ENCODE results near the gene DDX5. TPM values are rescaled to one million over a fixed set of nuclear protein-coding genes. Genes with fewer than 3 reads are reported as not detected.

Gene DDX5
- polyA plus RNA-seq, 2 of the 4 experiments (the other 2 are of a cell fraction) = 841 to 1,011 TPM

GRCh38 chr17:64457156-64457555 lies 48.9 kb downstream of the DDX5 start:
- no peak for TF ChIP-seq HOXA7 (CRISPR knock-in tag; IDR thresholded peaks at IDR 0.05)
- no peak for TF ChIP-seq RAD21 (conservative IDR thresholded peaks at IDR 0.05 in 1 of 2, IDR thresholded peaks at IDR 0.05 in 1 of 2)
- no peak for TF ChIP-seq MAFK (IDR thresholded peaks at IDR 0.05; ENCODE audit: partially characterized antibody)
- H3K4me3 ChIP-seq = no peak overlapping the region
- CTCF ChIA-PET = interaction anchor here (0.6 to 3.1 kb wide), 7 partner anchors 13 to 154 kb away, joined by 3 to 24 read pairs (median 3); no protein-coding TSS in a partner anchor
- WGBS (ENCODE audit: missing lambda C conversion rate) = 84% methylated on average over 7 of the region's 7 CpGs
- no peak for FAIRE-seq
- POLR2A ChIA-PET = no interaction called here
- H3K4me2 ChIP-seq = no peak overlapping the region
- peaks cover 5% of the 10 kb centered on the region; the same call in 1 of the 3 replicates for H3K4me1 ChIP-seq
- no peak for DNase-seq (ENCODE audit: low read depth in 1 of 2, low spot score in 1 of 2)
- ATAC-seq = no peak
- no peaks in the 10 kb centered on the region for H3K9me3 ChIP-seq
- no peak overlapping the region for H3K27ac ChIP-seq

GRCh38 chr17:64455993-64456885 lies 49.9 kb downstream of the DDX5 start:
- no peak overlapping the region for H3K4me2 ChIP-seq
- 74% methylated on average over 8 of the region's 8 CpGs for WGBS (ENCODE audit: missing lambda C conversion rate)
- FAIRE-seq = no peak
- no peak overlapping the region for H3K4me3 ChIP-seq
- ATAC-seq = no peak
- CTCF ChIA-PET = interaction anchor here (0.7 to 3.1 kb wide), 7 partner anchors 14 to 193 kb away, joined by 3 to 24 read pairs (median 3); no protein-coding TSS in a partner anchor
- POLR2A ChIA-PET = no interaction called here
- H3K4me1 ChIP-seq = peaks cover 5% of the 10 kb centered on the region; the same call in 1 of the 3 replicates
- no peak for DNase-seq (ENCODE audit: low read depth in 1 of 2, low spot score in 1 of 2)
- no peaks in the 10 kb centered on the region for H3K9me3 ChIP-seq
- no peak overlapping the region for H3K27ac ChIP-seq
- TF ChIP-seq EHF (CRISPR knock-in tag; IDR thresholded peaks at IDR 0.05) (no peak), USF2 (IDR thresholded peaks at IDR 0.05) (0 out of 2 replicates have a peak, but pooled peaks have one; percentile 10)

GRCh38 chr17:64449545-64449944 lies 56.5 kb downstream of the DDX5 start:
- no peaks in the 10 kb centered on the region for H3K9me3 ChIP-seq
- no peak for FAIRE-seq
- no peak for ATAC-seq
- ChIA-PET POLR2A (interaction anchor here (1.0 to 1.3 kb wide), 2 partner anchors 57 kb away, joined by 3 read pairs; partner anchors contain the start of genes CEP95 and DDX5), CTCF (interaction anchor here (0.6 to 7.6 kb wide), 5 partner anchors 11 to 691 kb away, joined by 3 to 54 read pairs (median 4); no protein-coding TSS in a partner anchor)
- peak overlapping the region; percentile 12 to 66; a peak in 5 of 6 replicates for H3K27ac ChIP-seq
- H3K4me2 ChIP-seq = peak overlapping the region; percentile 48
- no peak for DNase-seq (ENCODE audit: low read depth in 1 of 2, low spot score in 1 of 2)
- peaks cover 16% of the 10 kb centered on the region for H3K4me1 ChIP-seq
- WGBS (ENCODE audit: missing lambda C conversion rate) = 75% methylated on average over 3 of the region's 3 CpGs
- no peak for TF ChIP-seq ZSCAN20 (CRISPR knock-in tag; IDR thresholded peaks at IDR 0.05)
- TF ChIP-seq E2F6 (IDR thresholded peaks at IDR 0.05; ENCODE audit: borderline replicate concordance, low read depth) = no peak
- TF ChIP-seq HEYL (CRISPR knock-in tag; IDR thresholded peaks at IDR 0.05) = no peak
- no peak for TF ChIP-seq JUN (IDR thresholded peaks at IDR 0.05)
- no peak for TF ChIP-seq ZC3H11A (IDR thresholded peaks at IDR 0.05)
- no peak for TF ChIP-seq NR3C1 (IDR thresholded peaks at IDR 0.05)
- no peak overlapping the region for H3K4me3 ChIP-seq

GRCh38 chr17:64448665-64449512 lies 57.2 kb downstream of the DDX5 start, which contains the start of gene MILR1:
MILR1 (plus strand) TSS chr17:64449115; CDS start chr17:64449169, 54 bp downstream.
- Histone ChIP-seq H3K4me2 (peak within 1 kb of the TSS; percentile 48), H3K4me3 (no peak within 1 kb of the TSS), H3K4me1 (peaks cover 17% of the 10 kb centered on the region), H3K9me3 (no peaks in the 10 kb centered on the region), H3K27ac (peak within 1 kb of the TSS; percentile 12 to 66)
- FAIRE-seq = no peak
- peak; percentile 56 to 75 for DNase-seq (ENCODE audit: low read depth in 1 of 2, low spot score in 1 of 2)
- ChIA-PET POLR2A (interaction anchor here (1.0 kb wide), 1 partner anchor 57 kb away, joined by 3 read pairs; the partner anchor contains the start of genes CEP95 and DDX5), CTCF (interaction anchor here (0.6 to 7.6 kb wide), 8 partner anchors 11 to 691 kb away, joined by 3 to 54 read pairs (median 4); no protein-coding TSS in a partner anchor)
- WGBS (ENCODE audit: missing lambda C conversion rate) = 35% methylated on average over 10 of the region's 10 CpGs
- ATAC-seq = peak; percentile 91 to 96
- TF ChIP-seq EP300 (IDR thresholded peaks at IDR 0.05) (no peak), FOSL2 (IDR thresholded peaks at IDR 0.05) (peak; percentile 41; the same call in 1 of the 2 replicates), FOSL2 (CRISPR knock-in tag; IDR thresholded peaks at IDR 0.05) (peak; percentile 78), CEBPB (IDR thresholded peaks at IDR 0.05) (peak; percentile 22 to 31; a peak in 1 of 4 replicates)

Small RNAs within 50 kb of the gene (small RNA-seq; reads per million reads assigned to genes)
- gene ATP5MFP4 = 0 reads per million in 6 experiments

Other genes with a start within 250 kb of the DDX5 start
- gene TEX2, start 243.0 kb downstream of the DDX5 start, polyA plus RNA-seq (2011; rRNA removed) = 15.0 and 16.2 TPM in 2 replicates
- gene TEX2, start 243.0 kb downstream of the DDX5 start, polyA plus RNA-seq (2017; fragmentation: RNase III; extraction: RNeasy Plus Mini Kit Qiagen cat#74134 plus additional on column Dnase treatment) = 9.3 to 9.6 TPM (median 9.3 TPM) in 3 replicates
- gene PECAM1, start 115.4 kb downstream of the DDX5 start, polyA plus RNA-seq (2011; rRNA removed) = 0.08 and 0.09 TPM in 2 replicates
- gene PECAM1, start 115.4 kb downstream of the DDX5 start, polyA plus RNA-seq (2017; fragmentation: RNase III; extraction: RNeasy Plus Mini Kit Qiagen cat#74134 plus additional on column Dnase treatment) = 0.04 to 0.07 TPM in 2 of 3 replicates, not detected in the other
- 12.2 and 12.8 TPM in 2 replicates for gene MILR1, start 57.2 kb downstream of the DDX5 start, polyA plus RNA-seq (2011; rRNA removed)
- 1.6 to 3.0 TPM (median 2.3 TPM) in 3 replicates for gene MILR1, start 57.2 kb downstream of the DDX5 start, polyA plus RNA-seq (2017; fragmentation: RNase III; extraction: RNeasy Plus Mini Kit Qiagen cat#74134 plus additional on column Dnase treatment)
- gene POLG2, start 9.2 kb downstream of the DDX5 start, polyA plus RNA-seq (2011; rRNA removed) = 28.8 and 31.3 TPM in 2 replicates
- 26.3 to 28.5 TPM (median 27.4 TPM) in 3 replicates for gene POLG2, start 9.2 kb downstream of the DDX5 start, polyA plus RNA-seq (2017; fragmentation: RNase III; extraction: RNeasy Plus Mini Kit Qiagen cat#74134 plus additional on column Dnase treatment)
- 53.5 and 73.0 TPM in 2 replicates for gene CEP95, start 688 bp upstream of the DDX5 start, polyA plus RNA-seq (2011; rRNA removed)
- 30.0 to 35.0 TPM (median 32.3 TPM) in 3 replicates for gene CEP95, start 688 bp upstream of the DDX5 start, polyA plus RNA-seq (2017; fragmentation: RNase III; extraction: RNeasy Plus Mini Kit Qiagen cat#74134 plus additional on column Dnase treatment)
- 26.3 and 29.1 TPM in 2 replicates for gene SMURF2, start 156.0 kb upstream of the DDX5 start, polyA plus RNA-seq (2011; rRNA removed)
- 16.7 to 21.1 TPM (median 17.6 TPM) in 3 replicates for gene SMURF2, start 156.0 kb upstream of the DDX5 start, polyA plus RNA-seq (2017; fragmentation: RNase III; extraction: RNeasy Plus Mini Kit Qiagen cat#74134 plus additional on column Dnase treatment)

Data from A549 (cell line).